Activated B cell treated with CpG ODN at 0.5 μM for 24 hours (primary cell): ENCODE measurements around the gene FAM180A. TPM values are rescaled to one million over a fixed set of nuclear protein-coding genes. Genes with fewer than 3 reads are reported as not detected.

Source experiments
- ATAC-seq: fragments of 200-7000 bp; cut with Tn5 transposase; one replicate; pipeline ENCODE4 v1.10.0; 2021; ENCODE audit warnings: low read depth, mild to moderate bottlenecking, moderate library complexity
- CTCF ChIA-PET: fragments of 350-600 bp; sonication (Branson Sonifier 250); formaldehyde crosslinking; loops from one replicate; lab custom pipeline; 2021; ENCODE audit warnings: antibody characterized with exemption; lab: Charles Lee
- POLR2A ChIA-PET: fragments of 350-600 bp; sonication (Branson Sonifier 250); formaldehyde crosslinking; loops from one replicate; lab custom pipeline; 2021; ENCODE audit warnings: antibody characterized with exemption; lab: Charles Lee
- DNase-seq: peaks from one replicate; pipeline ENCODE4 v3.0.0; 2022
- H3K27ac Mint-ChIP-seq: one replicate; pipeline ENCODE4 v1.8.0; 2020; ENCODE audit warnings: mixed read lengths
- H3K27me3 Mint-ChIP-seq: one replicate; pipeline ENCODE4 v1.8.0; 2021; ENCODE audit warnings: mixed read lengths
- H3K36me3 Mint-ChIP-seq: one replicate; pipeline ENCODE4 v1.8.0; 2021; ENCODE audit warnings: low read depth, mixed read lengths
- H3K4me1 Mint-ChIP-seq: one replicate; pipeline ENCODE4 v1.8.0; 2021; ENCODE audit warnings: mixed read lengths
- H3K4me3 Mint-ChIP-seq: one replicate; pipeline ENCODE4 v1.8.0; 2020; ENCODE audit warnings: mild to moderate bottlenecking, mixed read lengths
- H3K9me3 Mint-ChIP-seq: one replicate; pipeline ENCODE4 v1.8.0; 2020; ENCODE audit warnings: mixed read lengths
- intact Hi-C: fragments of 100-400 bp; cut with micrococcal nuclease; formaldehyde crosslinking; loops from one replicate; pipeline ENCODE4 v1.15.1; 2024
- total RNA-seq: library from RNA; stranded (reverse); gene quantifications from 2 replicates; pipeline ENCODE4 v1.2.3, GENCODE V29; 2022
- TF ChIP-seq, protein P1 (sequence below): fragments of 200-600 bp; IDR thresholded peaks from one replicate; pipeline ENCODE4 v1.8.0; 2022; ENCODE audit warnings: antibody characterized with exemption, mild to moderate bottlenecking

Gene FAM180A
- total RNA-seq, 1 donor from 2014 or later = not detected

GRCh38 chr7:135733603-135734342 is 14.8 kb downstream of the FAM180A start:
- ATAC-seq (no peak), DNase-seq (no peak)
- intact Hi-C loops = no loop called here
- Mint-ChIP-seq H3K27ac (no peak overlapping the region), H3K27me3 (peaks cover 5% of the 10 kb centered on the region), H3K36me3 (no peaks in the 10 kb centered on the region), H3K9me3 (no peaks in the 10 kb centered on the region), H3K4me1 (no peaks in the 10 kb centered on the region), H3K4me3 (no peak overlapping the region)
- TF ChIP-seq, protein P1, sequence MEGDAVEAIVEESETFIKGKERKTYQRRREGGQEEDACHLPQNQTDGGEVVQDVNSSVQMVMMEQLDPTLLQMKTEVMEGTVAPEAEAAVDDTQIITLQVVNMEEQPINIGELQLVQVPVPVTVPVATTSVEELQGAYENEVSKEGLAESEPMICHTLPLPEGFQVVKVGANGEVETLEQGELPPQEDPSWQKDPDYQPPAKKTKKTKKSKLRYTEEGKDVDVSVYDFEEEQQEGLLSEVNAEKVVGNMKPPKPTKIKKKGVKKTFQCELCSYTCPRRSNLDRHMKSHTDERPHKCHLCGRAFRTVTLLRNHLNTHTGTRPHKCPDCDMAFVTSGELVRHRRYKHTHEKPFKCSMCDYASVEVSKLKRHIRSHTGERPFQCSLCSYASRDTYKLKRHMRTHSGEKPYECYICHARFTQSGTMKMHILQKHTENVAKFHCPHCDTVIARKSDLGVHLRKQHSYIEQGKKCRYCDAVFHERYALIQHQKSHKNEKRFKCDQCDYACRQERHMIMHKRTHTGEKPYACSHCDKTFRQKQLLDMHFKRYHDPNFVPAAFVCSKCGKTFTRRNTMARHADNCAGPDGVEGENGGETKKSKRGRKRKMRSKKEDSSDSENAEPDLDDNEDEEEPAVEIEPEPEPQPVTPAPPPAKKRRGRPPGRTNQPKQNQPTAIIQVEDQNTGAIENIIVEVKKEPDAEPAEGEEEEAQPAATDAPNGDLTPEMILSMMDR = no peak
- ChIA-PET CTCF (no interaction called here), POLR2A (no interaction called here)

GRCh38 chr7:135731131-135731530 is 17.5 kb downstream of the FAM180A start:
- H3K4me1 Mint-ChIP-seq = no peaks in the 10 kb centered on the region
- intact Hi-C loops = no loop called here
- no peak overlapping the region for H3K27ac Mint-ChIP-seq
- no peak for ATAC-seq
- DNase-seq = no peak
- no peak overlapping the region for H3K4me3 Mint-ChIP-seq
- H3K36me3 Mint-ChIP-seq = no peaks in the 10 kb centered on the region
- ChIA-PET POLR2A (no interaction called here), CTCF (no interaction called here)
- no peaks in the 10 kb centered on the region for H3K9me3 Mint-ChIP-seq
- H3K27me3 Mint-ChIP-seq = no peaks in the 10 kb centered on the region
- TF ChIP-seq, protein P1 = no peak

DNA sequence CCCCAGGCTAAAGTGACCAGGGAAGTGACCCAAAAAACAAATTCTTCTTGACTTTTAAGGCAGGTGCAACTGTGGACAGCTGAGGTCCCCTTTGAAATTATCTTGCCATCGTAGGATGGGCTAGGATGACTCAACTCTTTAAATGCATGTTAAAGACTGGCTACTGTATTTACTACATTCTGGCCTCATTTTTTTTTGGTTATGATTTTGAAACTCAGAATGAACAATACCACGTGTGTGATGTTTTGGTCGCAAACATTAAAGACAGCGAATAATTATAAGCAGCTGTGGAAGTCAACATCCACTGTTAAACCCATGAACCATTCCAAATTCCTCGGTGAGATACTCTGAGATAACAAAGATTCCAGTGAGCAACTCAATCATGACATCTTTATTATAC is 19.4 kb downstream of the FAM180A start:
- TF ChIP-seq, protein P1 = no peak
- ATAC-seq = no peak
- intact Hi-C loops = no loop called here
- no peak overlapping the region for H3K27ac Mint-ChIP-seq
- DNase-seq = no peak
- H3K27me3 Mint-ChIP-seq = peaks cover 4% of the 10 kb centered on the region
- ChIA-PET POLR2A (no interaction called here), CTCF (no interaction called here)
- H3K9me3 Mint-ChIP-seq = no peaks in the 10 kb centered on the region
- H3K36me3 Mint-ChIP-seq = no peaks in the 10 kb centered on the region
- no peak overlapping the region for H3K4me3 Mint-ChIP-seq
- H3K4me1 Mint-ChIP-seq = no peaks in the 10 kb centered on the region

- no peak for ATAC-seq
- ChIA-PET CTCF (no interaction called here), POLR2A (no interaction called here)
- no peaks in the 10 kb centered on the region for H3K36me3 Mint-ChIP-seq
- no peak within 1 kb of the TSS for H3K27ac Mint-ChIP-seq
- DNase-seq = no peak
- H3K9me3 Mint-ChIP-seq = no peaks in the 10 kb centered on the region
- H3K4me1 Mint-ChIP-seq = no peaks in the 10 kb centered on the region
- peaks cover 4% of the 10 kb centered on the region for H3K27me3 Mint-ChIP-seq
- intact Hi-C loops = no loop called here
- H3K4me3 Mint-ChIP-seq = no peak within 1 kb of the TSS
- TF ChIP-seq, protein P1 = no peak
Observed at GRCh38 chr7:135728136-135728669, 20.4 kb downstream of the FAM180A start, which contains the start of gene SLC13A4. TSS of gene SLC13A4 (minus strand) at chr7:135728186. CDS start at chr7:135727496, 690 bp downstream.

DNA sequence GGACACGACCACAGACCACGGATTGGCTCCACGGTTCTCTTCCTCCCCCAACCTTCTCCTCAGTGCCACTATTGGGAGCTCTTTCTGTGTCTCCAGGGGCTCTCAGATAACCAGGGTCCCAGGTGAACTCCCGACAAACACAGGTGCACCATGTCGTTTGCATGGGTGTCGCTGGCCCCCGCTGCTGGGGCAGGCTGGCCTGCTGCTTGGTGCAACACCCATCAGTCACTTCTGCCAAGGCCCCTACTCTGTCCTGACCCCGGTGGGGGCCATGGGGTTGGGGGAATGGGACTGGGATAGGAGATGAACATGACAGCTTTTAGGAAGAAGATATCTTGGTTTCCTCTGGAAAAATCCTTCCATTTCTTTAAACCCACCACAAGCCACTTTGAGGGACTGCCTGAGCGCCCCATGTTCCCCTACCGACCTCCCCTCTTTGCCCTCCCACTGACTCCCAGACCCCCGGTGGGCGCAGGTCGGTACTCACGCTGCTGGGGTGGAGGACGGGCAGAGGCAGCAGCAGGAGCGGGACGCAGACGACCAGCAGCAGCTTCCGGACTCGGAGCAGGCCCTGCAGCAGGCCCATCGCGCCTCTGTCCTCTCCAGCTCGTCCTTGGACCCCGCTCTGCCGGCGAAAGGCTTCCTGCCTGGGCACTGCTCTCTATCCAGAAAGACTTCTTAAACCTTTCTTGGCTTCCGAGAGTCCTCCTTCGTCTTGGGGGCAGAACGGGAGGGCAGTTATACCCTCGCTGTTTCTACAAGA is 21.5 kb downstream of the FAM180A start:
- intact Hi-C loops = no loop called here
- CTCF ChIA-PET = no interaction called here

More for the DNA sequence above, 21.5 kb downstream of the FAM180A start:
- Mint-ChIP-seq H3K4me3 (no peak overlapping the region), H3K9me3 (no peaks in the 10 kb centered on the region), H3K4me1 (no peaks in the 10 kb centered on the region), H3K27ac (no peak overlapping the region), H3K27me3 (peaks cover 4% of the 10 kb centered on the region), H3K36me3 (no peaks in the 10 kb centered on the region)
- POLR2A ChIA-PET = no interaction called here
- no peak for ATAC-seq
- no peak for DNase-seq
- TF ChIP-seq, protein P1 = no peak
